WTC11 (cell line): ENCODE measurements around the gene ELFN1. TPM values are rescaled to one million over a fixed set of nuclear protein-coding genes. Genes with fewer than 3 reads are reported as not detected.
A peak's percentile ranks its signal among the peaks of the same experiment; 100 is the strongest.

Experiments used
- ATAC-seq: fragments of 200-7000 bp; cut with Tn5 transposase; 2 replicates; pipeline ENCODE4 v1.10.0; 2021; ENCODE audit warnings: mild to moderate bottlenecking, moderate library complexity
- CTCF ChIA-PET: fragments of 300-600 bp; sonication (Branson Sonifier 250); formaldehyde crosslinking; loops from one replicate; lab custom pipeline; 2021; ENCODE audit warnings: antibody characterized with exemption; lab: Charles Lee
- POLR2A ChIA-PET: fragments of 350-600 bp; sonication (Branson Sonifier 250); formaldehyde crosslinking; loops from one replicate; lab custom pipeline; 2021; ENCODE audit warnings: antibody characterized with exemption; lab: Charles Lee
- DNase-seq: peaks from one replicate; pipeline ENCODE4 v3.0.0; 2021; ENCODE audit warnings: low spot score
- H3K27ac Mint-ChIP-seq: 2 replicates; pipeline ENCODE4 v1.8.0; 2021; ENCODE audit warnings: mixed read lengths
- H3K27me3 Mint-ChIP-seq: 2 replicates; pipeline ENCODE4 v1.8.0; 2021; ENCODE audit warnings: low read depth, mild to moderate bottlenecking, moderate library complexity, mixed read lengths
- H3K36me3 Mint-ChIP-seq: 2 replicates; pipeline ENCODE4 v1.8.0; 2021; ENCODE audit warnings: mixed read lengths
- H3K4me1 Mint-ChIP-seq: 2 replicates; pipeline ENCODE4 v1.8.0; 2022; ENCODE audit warnings: mixed read lengths
- H3K4me3 Mint-ChIP-seq: 2 replicates; pipeline ENCODE4 v1.8.0; 2021; ENCODE audit warnings: mild to moderate bottlenecking, moderate library complexity, mixed read lengths
- H3K9me3 Mint-ChIP-seq: 2 replicates; pipeline ENCODE4 v1.8.0; 2021; ENCODE audit warnings: mixed read lengths
- CREB1 ChIP-seq: sonication (generic); formaldehyde crosslinking; IDR thresholded peaks from 2 replicates; pipeline ENCODE4 v1.8.0; 2023; ENCODE audit warnings: mild to moderate bottlenecking, missing genetic modification reagents
- ELF4 ChIP-seq: sonication (generic); formaldehyde crosslinking; IDR thresholded peaks from 2 replicates; pipeline ENCODE4 v1.8.1; 2022; ENCODE audit warnings: low read depth, mild to moderate bottlenecking, moderate library complexity, missing genetic modification reagents
- HMGA2 ChIP-seq: fragments of 250-450 bp; sonication (Bioruptor Pico); IDR thresholded peaks from 2 replicates; pipeline ENCODE4 v1.4.0; 2021; ENCODE audit warnings: mild to moderate bottlenecking, moderate library complexity
- NFATC4 ChIP-seq: fragments of 250-450 bp; sonication (Bioruptor Pico); IDR thresholded peaks from 2 replicates; pipeline ENCODE4 v1.9.0; 2021; ENCODE audit warnings: mild to moderate bottlenecking
- RELA ChIP-seq: sonication (generic); formaldehyde crosslinking; IDR thresholded peaks from 2 replicates; pipeline ENCODE4 v1.8.1; 2022; ENCODE audit warnings: missing genetic modification reagents, mild to moderate bottlenecking, borderline replicate concordance
- SMAD3 ChIP-seq: sonication (generic); formaldehyde crosslinking; IDR thresholded peaks from 2 replicates; pipeline ENCODE4 v1.8.0; 2022; ENCODE audit warnings: missing genetic modification reagents, mild to moderate bottlenecking, borderline replicate concordance
- SP1 ChIP-seq: sonication (generic); formaldehyde crosslinking; conservative IDR thresholded peaks from 2 replicates; pipeline ENCODE4 v1.8.1; 2022; ENCODE audit warnings: missing genetic modification reagents
- USF2 ChIP-seq: sonication (generic); formaldehyde crosslinking; IDR thresholded peaks from 2 replicates; pipeline ENCODE4 v1.8.1; 2023; ENCODE audit warnings: mild to moderate bottlenecking, missing genetic modification reagents, moderate library complexity
- total RNA-seq: library from RNA; stranded (reverse); gene quantifications from 3 replicates; pipeline ENCODE4 v1.2.3, GENCODE V29; 2021
- TF ChIP-seq, protein P1 (sequence below): sonication (generic); formaldehyde crosslinking; IDR thresholded peaks from 2 replicates; pipeline ENCODE4 v1.8.1; 2023; ENCODE audit warnings: mild to moderate bottlenecking, missing genetic modification reagents
- TF ChIP-seq, protein P2 (sequence below): sonication (generic); formaldehyde crosslinking; IDR thresholded peaks from 2 replicates; pipeline ENCODE4 v1.8.1; 2022; ENCODE audit warnings: missing genetic modification reagents, borderline replicate concordance
- TF ChIP-seq, protein P3 (sequence below): fragments of 200-600 bp; IDR thresholded peaks from 2 replicates; pipeline ENCODE4 v1.8.0; 2022; ENCODE audit warnings: antibody characterized with exemption

ELFN1 gene
- total RNA-seq, 1 experiment from 2014 or later: 4.6 TPM

DNA sequence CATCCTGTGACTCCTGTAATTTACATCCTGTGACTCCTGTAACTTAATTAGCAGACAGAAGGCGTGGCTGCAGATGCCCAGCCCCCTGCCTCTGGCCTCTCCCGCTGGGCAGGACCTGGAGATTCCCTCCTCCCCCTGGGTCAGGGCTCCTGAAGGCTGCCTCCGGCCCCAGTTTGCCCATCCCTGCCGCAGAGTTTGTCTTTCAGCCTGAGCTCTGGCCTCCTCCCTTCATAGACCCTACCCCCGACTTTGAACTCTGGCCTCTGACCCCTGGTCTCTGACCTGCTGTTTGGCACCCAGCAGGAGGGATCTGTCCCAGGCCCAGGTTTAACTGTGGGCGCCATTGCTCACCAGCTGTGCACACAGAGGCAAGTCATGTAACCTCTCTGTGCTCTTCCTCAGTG lies 45.6 kb downstream of the ELFN1 start:
- Mint-ChIP-seq H3K4me3 (no peak overlapping the region), H3K36me3 (peaks cover under 1% of the 10 kb centered on the region; the same call in 1 of the 2 replicates), H3K27me3 (no peaks in the 10 kb centered on the region), H3K9me3 (no peaks in the 10 kb centered on the region), H3K4me1 (peaks cover 46% of the 10 kb centered on the region), H3K27ac (no peak overlapping the region)
- ATAC-seq (no peak), DNase-seq (no peak)
- CTCF ChIA-PET: interaction anchor here (1.9 kb wide), 1 partner anchor 43 kb away, joined by 5 read pairs; no protein-coding TSS in a partner anchor
- POLR2A ChIA-PET: interaction anchor here (0.6 kb wide), 1 partner anchor 40 kb away, joined by 4 read pairs; no protein-coding TSS in a partner anchor
- TF ChIP-seq SMAD3 (CRISPR knock-in tag) (no peak), CREB1 (no peak), RELA (CRISPR knock-in tag) (no peak), NFATC4 (no peak), ELF4 (CRISPR knock-in tag) (no peak)
- TF ChIP-seq, protein P1, sequence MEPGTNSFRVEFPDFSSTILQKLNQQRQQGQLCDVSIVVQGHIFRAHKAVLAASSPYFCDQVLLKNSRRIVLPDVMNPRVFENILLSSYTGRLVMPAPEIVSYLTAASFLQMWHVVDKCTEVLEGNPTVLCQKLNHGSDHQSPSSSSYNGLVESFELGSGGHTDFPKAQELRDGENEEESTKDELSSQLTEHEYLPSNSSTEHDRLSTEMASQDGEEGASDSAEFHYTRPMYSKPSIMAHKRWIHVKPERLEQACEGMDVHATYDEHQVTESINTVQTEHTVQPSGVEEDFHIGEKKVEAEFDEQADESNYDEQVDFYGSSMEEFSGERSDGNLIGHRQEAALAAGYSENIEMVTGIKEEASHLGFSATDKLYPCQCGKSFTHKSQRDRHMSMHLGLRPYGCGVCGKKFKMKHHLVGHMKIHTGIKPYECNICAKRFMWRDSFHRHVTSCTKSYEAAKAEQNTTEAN (CRISPR knock-in tag): no peak
- TF ChIP-seq, protein P2, sequence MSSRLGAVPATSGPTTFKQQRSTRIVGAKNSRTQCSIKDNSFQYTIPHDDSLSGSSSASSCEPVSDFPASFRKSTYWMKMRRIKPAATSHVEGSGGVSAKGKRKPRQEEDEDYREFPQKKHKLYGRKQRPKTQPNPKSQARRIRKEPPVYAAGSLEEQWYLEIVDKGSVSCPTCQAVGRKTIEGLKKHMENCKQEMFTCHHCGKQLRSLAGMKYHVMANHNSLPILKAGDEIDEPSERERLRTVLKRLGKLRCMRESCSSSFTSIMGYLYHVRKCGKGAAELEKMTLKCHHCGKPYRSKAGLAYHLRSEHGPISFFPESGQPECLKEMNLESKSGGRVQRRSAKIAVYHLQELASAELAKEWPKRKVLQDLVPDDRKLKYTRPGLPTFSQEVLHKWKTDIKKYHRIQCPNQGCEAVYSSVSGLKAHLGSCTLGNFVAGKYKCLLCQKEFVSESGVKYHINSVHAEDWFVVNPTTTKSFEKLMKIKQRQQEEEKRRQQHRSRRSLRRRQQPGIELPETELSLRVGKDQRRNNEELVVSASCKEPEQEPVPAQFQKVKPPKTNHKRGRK (CRISPR knock-in tag): no peak

DNA sequence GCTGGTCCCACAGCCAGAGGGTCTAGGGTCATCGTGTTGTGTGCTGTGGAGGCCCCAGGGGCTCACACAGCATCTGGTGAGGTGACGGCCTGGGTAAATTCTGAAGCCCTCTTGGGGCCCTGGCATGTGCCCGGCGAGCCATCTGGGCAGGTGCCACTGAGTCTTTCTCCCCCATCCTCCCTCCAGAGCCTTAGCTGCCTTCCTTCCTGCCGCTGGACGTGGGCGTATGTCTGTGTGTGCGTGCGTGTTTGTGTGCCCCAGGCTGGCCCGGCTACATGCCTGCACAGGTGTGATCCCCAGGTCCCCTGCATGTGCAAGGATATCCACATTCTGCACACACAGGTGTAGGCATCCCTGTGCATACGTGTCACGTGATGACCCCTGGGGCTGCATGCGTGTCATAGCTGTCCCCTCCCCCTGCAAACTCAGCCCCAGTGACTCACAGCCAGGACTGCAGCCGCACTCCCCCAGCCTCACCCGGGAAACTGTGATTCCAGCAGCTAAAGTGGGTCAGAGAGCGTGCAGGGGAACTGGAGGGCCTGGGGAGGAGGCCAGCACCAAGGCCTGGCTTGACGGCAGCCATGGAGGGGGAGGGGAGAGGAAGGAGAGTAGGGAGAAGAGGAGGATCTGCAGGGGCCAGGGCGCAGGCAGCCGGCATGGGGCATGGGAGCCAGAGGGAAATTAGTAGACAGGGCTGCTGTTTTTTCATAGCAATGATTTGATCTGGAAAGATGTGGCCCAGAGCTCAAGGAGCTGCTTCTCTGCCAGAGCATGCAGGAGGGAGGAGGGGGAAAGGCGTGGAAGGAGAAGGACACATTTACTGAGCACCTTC lies 46.4 kb downstream of the ELFN1 start:
- CTCF ChIA-PET: interaction anchor here (1.0 to 1.9 kb wide), 2 partner anchors 43 to 51 kb away, joined by 3 to 5 read pairs; no protein-coding TSS in a partner anchor

DNA sequence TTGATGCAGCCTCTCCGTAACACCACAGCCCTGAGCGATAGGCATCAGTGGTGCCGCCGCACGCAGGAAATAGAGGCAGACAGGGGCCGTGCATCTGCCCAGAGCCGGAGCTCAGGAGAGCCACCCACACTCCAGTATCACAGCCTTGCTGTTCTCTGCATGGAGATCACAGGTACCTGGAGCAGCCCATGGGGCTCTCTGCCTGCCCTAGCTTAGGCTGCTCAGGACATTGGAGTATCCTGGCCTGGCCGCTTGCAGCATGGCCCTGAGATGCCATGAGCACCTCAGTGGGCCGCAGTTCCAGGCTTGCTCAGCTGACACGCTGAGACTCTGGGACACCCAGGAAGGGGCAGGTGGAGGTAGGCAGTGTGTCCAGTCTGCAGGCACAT lies 47.0 kb downstream of the ELFN1 start:
- H3K27me3 Mint-ChIP-seq: no peaks in the 10 kb centered on the region
- no peak for ATAC-seq
- H3K36me3 Mint-ChIP-seq: no peaks in the 10 kb centered on the region
- TF ChIP-seq HMGA2: no peak
- ChIA-PET POLR2A (no interaction called here), CTCF (interaction anchor here (1.0 to 1.9 kb wide), 2 partner anchors 42 to 50 kb away, joined by 3 to 5 read pairs; no protein-coding TSS in a partner anchor)
- H3K9me3 Mint-ChIP-seq: no peaks in the 10 kb centered on the region
- peaks cover 56% of the 10 kb centered on the region for H3K4me1 Mint-ChIP-seq
- H3K4me3 Mint-ChIP-seq: no peak overlapping the region
- no peak overlapping the region for H3K27ac Mint-ChIP-seq
- no peak for DNase-seq

More for the DNA sequence above, 46.4 kb downstream of the ELFN1 start:
- TF ChIP-seq, protein P3, sequence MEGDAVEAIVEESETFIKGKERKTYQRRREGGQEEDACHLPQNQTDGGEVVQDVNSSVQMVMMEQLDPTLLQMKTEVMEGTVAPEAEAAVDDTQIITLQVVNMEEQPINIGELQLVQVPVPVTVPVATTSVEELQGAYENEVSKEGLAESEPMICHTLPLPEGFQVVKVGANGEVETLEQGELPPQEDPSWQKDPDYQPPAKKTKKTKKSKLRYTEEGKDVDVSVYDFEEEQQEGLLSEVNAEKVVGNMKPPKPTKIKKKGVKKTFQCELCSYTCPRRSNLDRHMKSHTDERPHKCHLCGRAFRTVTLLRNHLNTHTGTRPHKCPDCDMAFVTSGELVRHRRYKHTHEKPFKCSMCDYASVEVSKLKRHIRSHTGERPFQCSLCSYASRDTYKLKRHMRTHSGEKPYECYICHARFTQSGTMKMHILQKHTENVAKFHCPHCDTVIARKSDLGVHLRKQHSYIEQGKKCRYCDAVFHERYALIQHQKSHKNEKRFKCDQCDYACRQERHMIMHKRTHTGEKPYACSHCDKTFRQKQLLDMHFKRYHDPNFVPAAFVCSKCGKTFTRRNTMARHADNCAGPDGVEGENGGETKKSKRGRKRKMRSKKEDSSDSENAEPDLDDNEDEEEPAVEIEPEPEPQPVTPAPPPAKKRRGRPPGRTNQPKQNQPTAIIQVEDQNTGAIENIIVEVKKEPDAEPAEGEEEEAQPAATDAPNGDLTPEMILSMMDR: no peak
- TF ChIP-seq SP1 (CRISPR knock-in tag) (no peak), CREB1 (no peak), USF2 (CRISPR knock-in tag) (peak; percentile 39; the same call in 1 of the 2 replicates)
- Mint-ChIP-seq H3K27me3 (no peaks in the 10 kb centered on the region), H3K36me3 (no peaks in the 10 kb centered on the region), H3K4me3 (no peak overlapping the region), H3K4me1 (peaks cover 53% of the 10 kb centered on the region), H3K9me3 (no peaks in the 10 kb centered on the region), H3K27ac (no peak overlapping the region; the same call in 1 of the 2 replicates)
- ATAC-seq: no peak
- no peak for DNase-seq
- POLR2A ChIA-PET: interaction anchor here (0.6 kb wide), 1 partner anchor 142 kb away, joined by 3 read pairs; no protein-coding TSS in a partner anchor
